Gastroesophageal sphincter (tissue), 3 donors: Measurements from ENCODE around the gene PTRH2.

Experiments
- EP300 ChIP-seq: sonication (generic); formaldehyde crosslinking; IDR thresholded peaks from one replicate; pipeline ENCODE4 v1.6.1; 2017; ENCODE audit warnings: antibody characterized with exemption, mild to moderate bottlenecking
- TF ChIP-seq, protein P1 (sequence below), 4 experiments: fragments of 200-600 bp in 2 of 4; fragments of 450-650 bp in 2 of 4; sonication (generic) in 1 of 4; IDR thresholded peaks; one replicate each; pipeline ENCODE4 v1.5.1; 2017 to 2019; ENCODE audit warnings: antibody characterized with exemption in 4 of 4, mild to moderate bottlenecking in 2 of 4, moderate library complexity in 2 of 4

- TF ChIP-seq, protein P1, sequence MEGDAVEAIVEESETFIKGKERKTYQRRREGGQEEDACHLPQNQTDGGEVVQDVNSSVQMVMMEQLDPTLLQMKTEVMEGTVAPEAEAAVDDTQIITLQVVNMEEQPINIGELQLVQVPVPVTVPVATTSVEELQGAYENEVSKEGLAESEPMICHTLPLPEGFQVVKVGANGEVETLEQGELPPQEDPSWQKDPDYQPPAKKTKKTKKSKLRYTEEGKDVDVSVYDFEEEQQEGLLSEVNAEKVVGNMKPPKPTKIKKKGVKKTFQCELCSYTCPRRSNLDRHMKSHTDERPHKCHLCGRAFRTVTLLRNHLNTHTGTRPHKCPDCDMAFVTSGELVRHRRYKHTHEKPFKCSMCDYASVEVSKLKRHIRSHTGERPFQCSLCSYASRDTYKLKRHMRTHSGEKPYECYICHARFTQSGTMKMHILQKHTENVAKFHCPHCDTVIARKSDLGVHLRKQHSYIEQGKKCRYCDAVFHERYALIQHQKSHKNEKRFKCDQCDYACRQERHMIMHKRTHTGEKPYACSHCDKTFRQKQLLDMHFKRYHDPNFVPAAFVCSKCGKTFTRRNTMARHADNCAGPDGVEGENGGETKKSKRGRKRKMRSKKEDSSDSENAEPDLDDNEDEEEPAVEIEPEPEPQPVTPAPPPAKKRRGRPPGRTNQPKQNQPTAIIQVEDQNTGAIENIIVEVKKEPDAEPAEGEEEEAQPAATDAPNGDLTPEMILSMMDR (IDR thresholded peaks at IDR 0.05) = no peak
- no peak for TF ChIP-seq EP300
Measured at GRCh38 chr17:59678918-59679317, 28.3 kb downstream of the PTRH2 start.
